Measurements from ENCODE around the gene ARFGEF3. TPM values are rescaled to one million over a fixed set of nuclear protein-coding genes. Genes with fewer than 3 reads are reported as not detected.
"Not testable (repeated sequence)": the region's sequence is repeated elsewhere in the genome, so short reads cannot be mapped to it uniquely, and the experiment has no call there.

The ARFGEF3 gene
- total and polyA plus RNA-seq, 8 donors = 5.8 to 22.6 (median 8.1) TPM

DNA sequence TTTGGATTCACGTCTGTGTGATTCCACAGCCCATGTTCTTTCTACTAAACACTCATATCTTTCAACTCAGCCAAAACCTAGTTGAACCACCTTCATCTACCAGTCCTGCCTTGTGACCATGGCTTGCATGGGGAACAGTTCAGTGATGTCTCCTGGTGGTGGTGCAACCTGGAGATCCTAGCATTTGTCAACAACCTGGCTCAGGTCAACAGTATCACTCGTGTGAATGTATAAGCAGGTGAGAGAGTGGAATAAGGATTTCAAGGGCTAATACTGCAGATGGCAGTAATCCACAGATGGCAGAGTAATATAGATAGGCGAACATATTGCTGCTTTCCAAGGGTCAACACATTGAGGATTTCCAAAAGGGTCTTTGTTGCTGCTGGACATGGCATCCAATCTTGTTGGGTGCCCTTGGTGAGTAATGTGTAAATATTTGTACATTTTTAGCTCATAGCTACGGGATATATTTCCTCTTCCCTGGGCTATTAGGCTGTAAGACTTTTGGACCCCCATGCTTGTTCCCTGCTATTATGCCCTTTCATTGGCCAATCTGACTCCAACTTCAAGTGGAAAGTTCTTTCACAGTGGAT, 43.1 kb downstream of the ARFGEF3 start:
- Histone ChIP-seq H3K4me3 (no peak overlapping the region), H3K9me3 (no peaks in the 10 kb centered on the region), H3K27me3 (no peaks in the 10 kb centered on the region), H3K36me3 (no peaks in the 10 kb centered on the region), H3K4me1 (no peaks in the 10 kb centered on the region), H3K27ac (no peak overlapping the region)
- intact Hi-C loops (cut with DNase I) = no loop called here
- TF ChIP-seq CTCF (IDR thresholded peaks at IDR 0.05) = no peak
- no peak for ATAC-seq
- DNase-seq = no peak

GRCh38 chr6:138205437-138206094, 43.8 kb downstream of the ARFGEF3 start:
- ATAC-seq (no peak), DNase-seq (no peak)
- no peaks in the 10 kb centered on the region for H3K4me1 ChIP-seq
- no peak for TF ChIP-seq CTCF (IDR thresholded peaks at IDR 0.05)
- H3K9me3 ChIP-seq = no peaks in the 10 kb centered on the region
- H3K27ac ChIP-seq = no peak overlapping the region
- no peaks in the 10 kb centered on the region for H3K36me3 ChIP-seq
- H3K4me3 ChIP-seq = no peak overlapping the region
- intact Hi-C loops (cut with DNase I) = no loop called here
- no peaks in the 10 kb centered on the region for H3K27me3 ChIP-seq

- TF ChIP-seq CTCF (IDR thresholded peaks at IDR 0.05) = no peak
- Histone ChIP-seq H3K36me3 (no peaks in the 10 kb centered on the region), H3K4me3 (no peak overlapping the region), H3K4me1 (no peaks in the 10 kb centered on the region), H3K27me3 (no peaks in the 10 kb centered on the region), H3K9me3 (no peaks in the 10 kb centered on the region), H3K27ac (no peak overlapping the region)
- no peak for DNase-seq
- no peak for ATAC-seq
- intact Hi-C loops (cut with DNase I) = no loop called here
These were observed 45.1 kb downstream of the ARFGEF3 start for GRCh38 chr6:138206862-138207261.

DNA sequence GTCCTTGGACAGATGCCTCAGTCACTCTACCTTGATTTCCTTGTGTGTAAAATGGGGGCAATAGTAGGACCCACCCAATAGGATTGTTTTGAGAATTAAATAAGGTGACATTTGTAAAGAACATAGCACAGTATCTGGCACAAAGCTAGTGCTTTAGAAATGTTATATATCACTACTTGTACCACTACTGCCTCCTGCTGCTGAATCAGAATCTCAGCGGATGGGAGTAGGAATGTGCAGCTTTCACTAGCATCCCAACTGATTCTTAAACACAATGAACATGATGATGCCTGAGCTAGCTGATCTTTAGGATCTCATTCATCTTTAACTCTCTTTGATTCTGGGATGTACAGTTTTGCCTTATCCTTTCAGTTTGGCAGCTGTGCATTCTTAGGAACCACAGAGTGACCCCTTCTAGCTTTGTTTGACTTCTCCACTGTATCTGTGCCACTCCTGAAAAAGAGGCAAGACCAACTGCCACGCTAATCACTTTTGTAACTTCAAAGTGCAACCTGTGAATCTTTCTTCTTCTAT, 49.4 kb downstream of the ARFGEF3 start:
- peak; percentile 53 for ATAC-seq
- intact Hi-C loops (cut with DNase I) = no loop called here
- H3K27ac ChIP-seq = no peak overlapping the region
- H3K9me3 ChIP-seq = no peaks in the 10 kb centered on the region
- H3K4me1 ChIP-seq = no peaks in the 10 kb centered on the region
- H3K4me3 ChIP-seq = no peak overlapping the region
- no peak for TF ChIP-seq CTCF (IDR thresholded peaks at IDR 0.05)
- H3K36me3 ChIP-seq = no peaks in the 10 kb centered on the region
- no peaks in the 10 kb centered on the region for H3K27me3 ChIP-seq
- no peak for DNase-seq

GRCh38 chr6:138211601-138212000, 49.9 kb downstream of the ARFGEF3 start:
- no peak for TF ChIP-seq CTCF (IDR thresholded peaks at IDR 0.05)
- Histone ChIP-seq H3K9me3 (no peaks in the 10 kb centered on the region), H3K4me1 (no peaks in the 10 kb centered on the region), H3K27ac (no peak overlapping the region), H3K4me3 (no peak overlapping the region), H3K36me3 (no peaks in the 10 kb centered on the region), H3K27me3 (no peaks in the 10 kb centered on the region)
- DNase-seq (no peak), ATAC-seq (no peak)
- intact Hi-C loops (cut with DNase I) = no loop called here

GRCh38 chr6:138212530-138212929, 50.8 kb downstream of the ARFGEF3 start:
- H3K9me3 ChIP-seq; H3K27ac ChIP-seq; ATAC-seq; intact Hi-C loops (cut with DNase I); DNase-seq; H3K27me3 ChIP-seq; H3K4me3 ChIP-seq; H3K4me1 ChIP-seq; H3K36me3 ChIP-seq: not testable (repeated sequence)
